Gastroesophageal sphincter (tissue), 4 donors: ENCODE measurements around the gene HFE. TPM values are rescaled to one million over a fixed set of nuclear protein-coding genes. Genes with fewer than 3 reads are reported as not detected.
A peak's percentile ranks its signal among the peaks of the same experiment; 100 is the strongest.
"Not testable (repeated sequence)": the region's sequence is repeated elsewhere in the genome, so short reads cannot be mapped to it uniquely, and the experiment has no call there.

Source experiments
- ATAC-seq: fragments of 150-250 bp; one replicate; pipeline ENCODE4 v1.9.1; 2016; ENCODE audit warnings: mild to moderate bottlenecking, moderate library complexity
- H3K27ac ChIP-seq, 4 donors: fragments of 200-600 bp; sonication (generic) in 3 of 4; 1 replicate in 3 of 4; 2 replicates in 1 of 4; pipeline ENCODE4 v1.5.1; 2016 to 2019
- H3K27me3 ChIP-seq: fragments of 200-600 bp; sonication (generic); one replicate; pipeline ENCODE4 v1.5.1; 2019
- H3K36me3 ChIP-seq, 2 donors: fragments of 200-600 bp; sonication (generic); one replicate each; pipeline ENCODE4 v1.5.1; 2019; ENCODE audit warnings: control low read depth in 1 of 2
- H3K4me1 ChIP-seq, 3 donors: fragments of 200-600 bp; sonication (generic); 1 replicate in 2 of 3; 2 replicates in 1 of 3; pipeline ENCODE4 v1.5.1; 2016 to 2019; ENCODE audit warnings: control low read depth in 2 of 3
- H3K4me3 ChIP-seq, 2 donors: fragments of 200-600 bp; sonication (generic); one replicate each; pipeline ENCODE4 v1.5.1; 2019; ENCODE audit warnings: mild to moderate bottlenecking in 1 of 2, moderate library complexity in 1 of 2
- H3K9me3 ChIP-seq, 3 donors: fragments of 200-600 bp; sonication (generic); one replicate each; pipeline ENCODE4 v1.5.1; 2017 to 2019; ENCODE audit warnings: control low read depth in 2 of 3
- CTCF ChIP-seq, 4 experiments: fragments of 200-600 bp in 2 of 4; fragments of 450-650 bp in 2 of 4; sonication (generic) in 1 of 4; IDR thresholded peaks; one replicate each; pipeline ENCODE4 v1.5.1; 2017 to 2019; ENCODE audit warnings: antibody characterized with exemption in 4 of 4, mild to moderate bottlenecking in 2 of 4, moderate library complexity in 2 of 4
- EP300 ChIP-seq: sonication (generic); formaldehyde crosslinking; IDR thresholded peaks from one replicate; pipeline ENCODE4 v1.6.1; 2017; ENCODE audit warnings: antibody characterized with exemption, mild to moderate bottlenecking
- POLR2A ChIP-seq, 2 donors: fragments of 450-650 bp; IDR thresholded peaks; one replicate each; pipeline ENCODE4 v1.6.1; 2017; ENCODE audit warnings: antibody characterized with exemption in 2 of 2, mild to moderate bottlenecking in 2 of 2, moderate library complexity in 1 of 2
- POLR2AphosphoS5 ChIP-seq: sonication (generic); formaldehyde crosslinking; IDR thresholded peaks from one replicate; pipeline ENCODE4 v1.6.1; 2017; ENCODE audit warnings: antibody characterized with exemption
- WGBS, 2 donors: methylation state at CpG; one replicate each; pipeline ENCODE4 v1.1.5; 2018; ENCODE audit warnings: low coverage in 1 of 2; 5-methylcytosine and 5-hydroxymethylcytosine counted together
- total RNA-seq, 4 donors: library from RNA; depleted of rRNA; stranded (reverse); fragments of >200 nt; gene quantifications; one replicate each; pipeline ENCODE4 v1.1.0, GENCODE V29; 2016

HFE gene
- total RNA-seq, 4 donors from 2014 or later = 3.7 to 11.4 (median 8.3) TPM

DNA sequence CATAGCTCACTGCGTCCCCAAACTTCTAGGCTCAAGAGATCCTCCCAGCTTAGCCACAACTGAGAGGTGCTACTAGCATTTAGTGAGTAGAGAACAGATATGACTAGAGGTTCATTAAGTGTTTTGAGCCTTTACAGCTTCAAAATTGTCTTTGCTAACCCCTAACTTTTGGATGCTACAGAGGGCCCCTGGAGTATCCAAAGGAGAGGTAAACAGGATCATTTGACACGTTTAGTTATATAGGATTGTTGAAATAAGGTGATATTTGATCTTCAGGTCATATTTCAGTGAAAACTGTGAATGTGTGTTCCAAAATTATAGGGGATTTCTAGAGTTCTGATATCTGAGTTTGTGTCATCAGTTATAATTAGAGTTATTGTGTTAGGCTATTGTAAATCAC is 19.2 kb upstream of the HFE start:
- H3K27ac ChIP-seq = no peak overlapping the region
- no peaks in the 10 kb centered on the region for H3K27me3 ChIP-seq
- TF ChIP-seq CTCF (IDR thresholded peaks at IDR 0.05) = no peak
- TF ChIP-seq EP300 = no peak
- TF ChIP-seq POLR2A (IDR thresholded peaks at IDR 0.05) = no peak
- no peak for TF ChIP-seq POLR2AphosphoS5
- no peaks in the 10 kb centered on the region for H3K36me3 ChIP-seq
- no peak for ATAC-seq
- no peaks in the 10 kb centered on the region for H3K9me3 ChIP-seq
- H3K4me3 ChIP-seq = no peak overlapping the region
- 50 to 72% methylated on average over 1 to 2 of the region's 2 CpGs for WGBS, 2 donors
- peaks cover 0 to 10% (median 0%) of the 10 kb centered on the region in 3 donors for H3K4me1 ChIP-seq

GRCh38 chr6:26071135-26071534 is 16.1 kb upstream of the HFE start:
- H3K4me3 ChIP-seq = no peak overlapping the region
- no peaks in the 10 kb centered on the region for H3K9me3 ChIP-seq
- no peaks in the 10 kb centered on the region for H3K27me3 ChIP-seq
- H3K27ac ChIP-seq = no peak overlapping the region
- WGBS, 2 donors = 20 to 41% methylated on average over 1 to 5 of the region's 7 CpGs
- TF ChIP-seq CTCF (IDR thresholded peaks at IDR 0.05) (no peak), POLR2A (IDR thresholded peaks at IDR 0.05) (no peak), EP300 (no peak), POLR2AphosphoS5 (no peak)
- no peaks in the 10 kb centered on the region for H3K36me3 ChIP-seq
- ATAC-seq = peak; percentile 46
- H3K4me1 ChIP-seq = peaks cover 0 to 5% (median 0%) of the 10 kb centered on the region in 3 donors

- Histone ChIP-seq H3K36me3 (no peaks in the 10 kb centered on the region), H3K27me3 (no peaks in the 10 kb centered on the region), H3K9me3 (no peaks in the 10 kb centered on the region), H3K4me3 (no peak overlapping the region), H3K27ac (no peak overlapping the region), H3K4me1 (no peaks in the 10 kb centered on the region)
- 69 to 78% methylated on average over 7 to 8 of the region's 20 CpGs for WGBS, 2 donors
- TF ChIP-seq POLR2A (IDR thresholded peaks at IDR 0.05) = no peak
- no peak for TF ChIP-seq CTCF (IDR thresholded peaks at IDR 0.05)
- TF ChIP-seq POLR2AphosphoS5 = no peak
- TF ChIP-seq EP300 = no peak
- no peak for ATAC-seq
Observed at GRCh38 chr6:26075063-26075717, 12.0 kb upstream of the HFE start.

- not testable (repeated sequence) for ATAC-seq, H3K4me3 ChIP-seq, H3K9me3 ChIP-seq, H3K27me3 ChIP-seq, H3K36me3 ChIP-seq, H3K4me1 ChIP-seq, H3K27ac ChIP-seq
- WGBS, 2 donors = 73 to 83% methylated on average over 1 to 3 of the region's 3 CpGs
Observed at GRCh38 chr6:26078066-26078465, 9.2 kb upstream of the HFE start.

- H3K36me3 ChIP-seq, H3K27me3 ChIP-seq, H3K9me3 ChIP-seq, H3K4me3 ChIP-seq, H3K4me1 ChIP-seq, H3K27ac ChIP-seq, ATAC-seq: not testable (repeated sequence)
- WGBS, 2 donors = 90 to 93% methylated on average over 3 of the region's 3 CpGs
Observed at GRCh38 chr6:26081096-26081495, 6.1 kb upstream of the HFE start.

DNA sequence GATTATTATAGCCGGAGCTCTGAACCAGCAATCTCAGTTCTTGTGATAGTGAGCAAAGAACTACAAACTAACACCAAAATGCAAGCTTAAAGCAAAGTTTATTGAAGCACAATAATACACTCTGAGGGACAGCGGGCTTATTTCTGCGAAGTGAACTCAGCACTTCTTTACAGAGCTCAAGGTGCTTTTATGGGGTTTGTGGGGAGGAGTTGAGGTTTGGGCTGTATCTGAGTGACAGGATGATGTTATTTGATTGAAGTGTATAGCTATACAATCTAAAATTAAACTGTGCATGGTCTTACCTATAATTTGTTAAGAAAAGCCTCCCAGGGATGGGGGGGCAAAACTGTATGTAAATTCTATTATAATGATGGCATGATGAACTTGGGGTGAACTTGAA is 1.0 kb upstream of the HFE start:
- TF ChIP-seq EP300 (no peak), CTCF (IDR thresholded peaks at IDR 0.05) (no peak), POLR2A (IDR thresholded peaks at IDR 0.05) (no peak)
- Histone ChIP-seq H3K4me3 (no peak overlapping the region), H3K4me1 (peaks cover 3 to 23% (median 4%) of the 10 kb centered on the region in 3 donors), H3K27ac (peak overlapping the region in 1 of 4 donors; percentile 94), H3K36me3 (no peaks in the 10 kb centered on the region), H3K9me3 (no peaks in the 10 kb centered on the region), H3K27me3 (no peaks in the 10 kb centered on the region)
- WGBS, 2 donors = 90 to 93% methylated on average over 2 to 3 of the region's 3 CpGs
- ATAC-seq = no peak
